ENCODE data around the gene SNRPA. TPM values are rescaled to one million over a fixed set of nuclear protein-coding genes. Genes with fewer than 3 reads are reported as not detected.
A peak's percentile ranks its signal among the peaks of the same experiment; 100 is the strongest.

Gene SNRPA
- total and polyA plus RNA-seq, 2 donors (not counting 1 experiment from before 2014, with no cell fraction given): 92.0 to 147 TPM

DNA sequence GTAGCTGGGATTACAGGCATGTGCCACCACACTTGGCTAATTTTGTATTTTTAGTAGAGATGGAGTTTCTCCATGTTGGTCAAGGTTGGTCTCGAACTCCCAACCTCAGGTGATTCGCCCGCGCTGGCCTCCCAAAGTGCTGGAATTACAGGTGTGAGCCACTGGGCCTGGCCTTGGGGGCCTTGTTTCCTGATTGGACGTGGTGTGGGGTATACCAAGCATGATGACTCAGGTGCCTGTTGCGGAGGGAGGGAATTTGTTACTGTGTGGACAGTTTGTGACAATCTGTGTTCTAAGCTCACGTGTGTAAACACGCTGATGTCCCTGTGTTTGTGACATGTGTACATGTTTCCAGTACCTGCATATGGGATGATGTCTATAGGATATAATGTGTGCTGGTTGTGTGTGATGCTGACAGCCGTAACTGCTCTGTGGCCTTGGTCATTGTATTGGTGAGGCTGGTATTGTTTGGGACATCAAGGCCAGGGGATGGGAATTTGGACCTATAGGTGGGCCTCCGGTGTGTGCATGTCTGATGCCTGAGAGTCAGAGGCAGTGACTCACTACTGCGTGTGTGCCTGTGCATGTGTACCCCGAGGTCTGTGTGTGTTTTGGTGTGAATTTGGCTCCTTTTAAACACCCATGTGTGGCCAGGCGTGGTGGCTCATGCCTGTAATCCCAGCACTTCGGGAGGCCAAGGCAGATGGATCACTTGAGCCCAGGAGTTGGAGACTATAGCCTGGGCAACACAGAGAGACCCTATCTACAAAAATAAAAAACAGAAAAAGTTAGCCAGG, 46.4 kb downstream of the SNRPA start:
- CTCF ChIA-PET: interaction anchor here (0.7 to 4.9 kb wide), 7 partner anchors 11 to 135 kb away, joined by 3 to 48 read pairs (median 7); partner anchors contain the start of genes COQ8B, ITPKC and RAB4B
- Mint-ChIP-seq H3K9me3 (ENCODE audit: insufficient read depth) (no peaks in the 10 kb centered on the region), H3K27ac (peak overlapping the region; percentile 98), H3K4me3 (peak overlapping the region; percentile 73), H3K4me1 (peaks cover 47% of the 10 kb centered on the region), H3K27me3 (no peaks in the 10 kb centered on the region)
- Histone ChIP-seq H3K27me3 (replicated peaks in 1 of 4; ENCODE audit: control extremely low read depth in 1 of 4, control insufficient read depth in 3 of 4, insufficient read depth in 4 of 4, low read length in 3 of 4) (no peaks in the 10 kb centered on the region), H2AFZ (ENCODE audit: insufficient read depth, low read depth, low read length, poor library complexity, severe bottlenecking) (peak overlapping the region; percentile 76), H3K4me3 (ENCODE audit: control extremely low read depth in 1 of 5, extremely low read depth in 1 of 5, insufficient read depth in 1 of 5, low read depth in 2 of 5, low read length in 4 of 5) (peak overlapping the region in 3 of 5 experiments; percentile 61 to 82 (median 67)), H3K27ac (ENCODE audit: low read length in 2 of 2) (peak overlapping the region; percentile 85 to 90), H3K79me2 (ENCODE audit: control insufficient read depth, insufficient read depth, low read length) (peaks cover 40% of the 10 kb centered on the region), H3K36me3 (replicated peaks in 1 of 2; ENCODE audit: control extremely low read depth in 1 of 2, control insufficient read depth in 1 of 2, extremely low read depth in 1 of 2, insufficient read depth in 2 of 2, low read length in 1 of 2) (peaks cover 0 to 36% of the 10 kb centered on the region in 2 experiments), H3K4me1 (ENCODE audit: control insufficient read depth in 2 of 2, insufficient read depth in 2 of 2, low read length in 2 of 2) (peaks cover 42 to 46% of the 10 kb centered on the region in 2 donors), H3K4me2 (replicated peaks; ENCODE audit: low read depth, low read length, poor library complexity, severe bottlenecking) (peak overlapping the region; percentile 82), H3K9me3 (ENCODE audit: control extremely low read depth in 1 of 3, control insufficient read depth in 2 of 3, insufficient read depth in 1 of 3, low read length in 2 of 3) (no peaks in the 10 kb centered on the region), H3K9ac (ENCODE audit: low read length) (peak overlapping the region; percentile 79), H4K20me1 (ENCODE audit: control insufficient read depth, insufficient read depth, low read length, poor library complexity, severe bottlenecking) (peaks cover 27% of the 10 kb centered on the region)
- TF ChIP-seq EZH2 (IDR thresholded peaks at IDR 0.05; ENCODE audit: borderline replicate concordance, insufficient read depth, low read depth, low read length, poor library complexity, severe bottlenecking): no peak
- TF ChIP-seq, protein P1, sequence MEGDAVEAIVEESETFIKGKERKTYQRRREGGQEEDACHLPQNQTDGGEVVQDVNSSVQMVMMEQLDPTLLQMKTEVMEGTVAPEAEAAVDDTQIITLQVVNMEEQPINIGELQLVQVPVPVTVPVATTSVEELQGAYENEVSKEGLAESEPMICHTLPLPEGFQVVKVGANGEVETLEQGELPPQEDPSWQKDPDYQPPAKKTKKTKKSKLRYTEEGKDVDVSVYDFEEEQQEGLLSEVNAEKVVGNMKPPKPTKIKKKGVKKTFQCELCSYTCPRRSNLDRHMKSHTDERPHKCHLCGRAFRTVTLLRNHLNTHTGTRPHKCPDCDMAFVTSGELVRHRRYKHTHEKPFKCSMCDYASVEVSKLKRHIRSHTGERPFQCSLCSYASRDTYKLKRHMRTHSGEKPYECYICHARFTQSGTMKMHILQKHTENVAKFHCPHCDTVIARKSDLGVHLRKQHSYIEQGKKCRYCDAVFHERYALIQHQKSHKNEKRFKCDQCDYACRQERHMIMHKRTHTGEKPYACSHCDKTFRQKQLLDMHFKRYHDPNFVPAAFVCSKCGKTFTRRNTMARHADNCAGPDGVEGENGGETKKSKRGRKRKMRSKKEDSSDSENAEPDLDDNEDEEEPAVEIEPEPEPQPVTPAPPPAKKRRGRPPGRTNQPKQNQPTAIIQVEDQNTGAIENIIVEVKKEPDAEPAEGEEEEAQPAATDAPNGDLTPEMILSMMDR (IDR thresholded peaks at IDR 0.05): no peak
- intact Hi-C loops (cut with micrococcal nuclease): loop anchor here (5.0 kb wide), 1 partner anchor 185 kb away; no protein-coding TSS in a partner anchor
- ATAC-seq (ENCODE audit: low read depth): no peak
- WGBS (ENCODE audit: insufficient coverage): over 99% methylated on average over 9 of the region's 14 CpGs
- DNase-seq: no peak
- POLR2A ChIA-PET: interaction anchor here (1.1 to 3.1 kb wide), 8 partner anchors 10 to 134 kb away, joined by 4 to 68 read pairs (median 6); partner anchors contain the start of genes ACTMAP, RAB4B and SNRPA

All from B cell (primary cell).